ENCODE data around the gene SLC9C1.

DNA sequence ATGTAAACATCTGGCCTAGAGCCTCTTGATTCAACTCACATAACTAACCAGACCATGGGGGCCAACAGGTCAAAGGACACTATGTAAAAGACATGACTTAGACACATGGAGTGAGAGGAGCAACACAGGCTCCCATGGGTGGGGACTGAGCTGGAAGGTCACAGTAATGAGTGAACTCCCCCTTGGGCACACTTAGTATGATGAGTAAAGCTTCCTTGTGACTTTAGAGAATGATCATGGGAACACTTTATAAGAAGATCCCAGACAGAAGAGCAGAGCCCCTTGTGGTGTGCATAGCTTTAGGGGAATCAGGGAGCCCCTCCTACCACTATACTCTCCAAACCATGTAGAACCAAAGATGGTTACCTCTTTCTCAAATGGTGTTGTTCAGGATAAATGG is 171.1 kb downstream of the SLC9C1 start:
- TF ChIP-seq, protein P1, sequence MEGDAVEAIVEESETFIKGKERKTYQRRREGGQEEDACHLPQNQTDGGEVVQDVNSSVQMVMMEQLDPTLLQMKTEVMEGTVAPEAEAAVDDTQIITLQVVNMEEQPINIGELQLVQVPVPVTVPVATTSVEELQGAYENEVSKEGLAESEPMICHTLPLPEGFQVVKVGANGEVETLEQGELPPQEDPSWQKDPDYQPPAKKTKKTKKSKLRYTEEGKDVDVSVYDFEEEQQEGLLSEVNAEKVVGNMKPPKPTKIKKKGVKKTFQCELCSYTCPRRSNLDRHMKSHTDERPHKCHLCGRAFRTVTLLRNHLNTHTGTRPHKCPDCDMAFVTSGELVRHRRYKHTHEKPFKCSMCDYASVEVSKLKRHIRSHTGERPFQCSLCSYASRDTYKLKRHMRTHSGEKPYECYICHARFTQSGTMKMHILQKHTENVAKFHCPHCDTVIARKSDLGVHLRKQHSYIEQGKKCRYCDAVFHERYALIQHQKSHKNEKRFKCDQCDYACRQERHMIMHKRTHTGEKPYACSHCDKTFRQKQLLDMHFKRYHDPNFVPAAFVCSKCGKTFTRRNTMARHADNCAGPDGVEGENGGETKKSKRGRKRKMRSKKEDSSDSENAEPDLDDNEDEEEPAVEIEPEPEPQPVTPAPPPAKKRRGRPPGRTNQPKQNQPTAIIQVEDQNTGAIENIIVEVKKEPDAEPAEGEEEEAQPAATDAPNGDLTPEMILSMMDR (conservative IDR thresholded peaks at IDR 0.05; ENCODE audit: low read depth, low read length): no peak
- no peak for TF ChIP-seq EZH2 (IDR thresholded peaks at IDR 0.05; ENCODE audit: borderline replicate concordance, low read depth, low read length, poor library complexity, severe bottlenecking)

Data from A673 (cell line).